GM20431 (cell line): ENCODE results near the gene TBK1.
"Not testable (repeated sequence)": the region's sequence is repeated elsewhere in the genome, so short reads cannot be mapped to it uniquely, and the experiment has no call there.

Experiments used
- in situ Hi-C: fragments of 300-500 bp; cut with MseI, MboI; formaldehyde crosslinking; loops from one replicate; pipeline ENCODE4 v1.15.0; 2020; ENCODE audit warnings: low sequenced_read_pairs; ENCODE audit not compliant: unreplicated experiment

Gene TBK1

GRCh38 chr12:64493513-64493912, 41.6 kb downstream of the TBK1 start:
- in situ Hi-C loops = no loop called here

GRCh38 chr12:64494998-64495729, 43.2 kb downstream of the TBK1 start:
- in situ Hi-C loops = no loop called here

GRCh38 chr12:64496839-64497400, 45.0 kb downstream of the TBK1 start:
- in situ Hi-C loops = no loop called here

GRCh38 chr12:64497484-64497883, 45.6 kb downstream of the TBK1 start:
- in situ Hi-C loops = no loop called here

GRCh38 chr12:64497903-64498302, 46.0 kb downstream of the TBK1 start:
- in situ Hi-C loops = no loop called here

- in situ Hi-C loops = no loop called here
Measured at GRCh38 chr12:64500394-64500793, 48.5 kb downstream of the TBK1 start.

- in situ Hi-C loops = no loop called here
Measured at GRCh38 chr12:64501486-64501885, 49.6 kb downstream of the TBK1 start.

- in situ Hi-C loops = no loop called here
Measured at GRCh38 chr12:64506955-64507354, 55.0 kb downstream of the TBK1 start.

- in situ Hi-C loops = no loop called here
Measured at GRCh38 chr12:64510667-64511066, 58.7 kb downstream of the TBK1 start.

GRCh38 chr12:64518396-64518795, 66.5 kb downstream of the TBK1 start:
- in situ Hi-C loops = no loop called here

GRCh38 chr12:64521833-64522232, 69.9 kb downstream of the TBK1 start:
- in situ Hi-C loops = no loop called here

GRCh38 chr12:64522316-64522715, 70.4 kb downstream of the TBK1 start:
- in situ Hi-C loops = no loop called here

GRCh38 chr12:64522807-64523206, 70.9 kb downstream of the TBK1 start:
- in situ Hi-C loops = no loop called here

GRCh38 chr12:64523565-64524444, 71.9 kb downstream of the TBK1 start:
- in situ Hi-C loops = not testable (repeated sequence)

GRCh38 chr12:64525461-64526160, 73.7 kb downstream of the TBK1 start:
- in situ Hi-C loops = no loop called here

GRCh38 chr12:64526859-64527258, 74.9 kb downstream of the TBK1 start:
- in situ Hi-C loops = no loop called here

- in situ Hi-C loops = no loop called here
Measured at GRCh38 chr12:64528616-64529015, 76.7 kb downstream of the TBK1 start.

GRCh38 chr12:64530566-64530965, 78.6 kb downstream of the TBK1 start:
- in situ Hi-C loops = no loop called here

- in situ Hi-C loops = no loop called here
Measured at GRCh38 chr12:64531665-64532334, 79.9 kb downstream of the TBK1 start.
